Testis (tissue), 3 donors: Measurements from ENCODE around the gene PARVB. TPM values are rescaled to one million over a fixed set of nuclear protein-coding genes. Genes with fewer than 3 reads are reported as not detected.

Experiments used
- DNase-seq: peaks from one replicate; pipeline ENCODE4 v3.0.0-alpha.2; 2019
- H3K27ac ChIP-seq, 2 donors: fragments of 200-600 bp; sonication (generic); one replicate each; pipeline ENCODE4 v1.5.1; 2019
- H3K27me3 ChIP-seq: fragments of 200-600 bp; sonication (generic); one replicate; pipeline ENCODE4 v1.5.1; 2019
- H3K36me3 ChIP-seq: fragments of 200-600 bp; sonication (generic); one replicate; pipeline ENCODE4 v1.5.1; 2017; ENCODE audit warnings: low read depth; ENCODE audit errors: missing control alignments
- H3K4me1 ChIP-seq: fragments of 200-600 bp; sonication (generic); one replicate; pipeline ENCODE4 v1.5.1; 2019
- H3K4me3 ChIP-seq, 2 donors: fragments of 200-600 bp; sonication (generic); one replicate each; pipeline ENCODE4 v1.5.1; 2017 to 2019
- H3K9me3 ChIP-seq: fragments of 200-600 bp; sonication (generic); one replicate; pipeline ENCODE4 v1.5.1; 2017
- POLR2A ChIP-seq: fragments of 450-650 bp; IDR thresholded peaks from one replicate; pipeline ENCODE4 v1.6.1; 2017; ENCODE audit warnings: antibody characterized with exemption, mild to moderate bottlenecking, moderate library complexity
- WGBS, 2 donors: methylation state at CpG; one replicate each; pipeline ENCODE4 v1.1.5; 2018; 5-methylcytosine and 5-hydroxymethylcytosine counted together
- intact Hi-C: fragments of 100-400 bp; cut with DNase I; formaldehyde crosslinking; loops from one replicate; pipeline ENCODE4 v1.15.1; 2023; ENCODE audit warnings: low total_unique reads
- polyA plus RNA-seq: library from polyadenylated mRNA; stranded (reverse); fragments of 350-450 nt; fragmentation: Illumina TruSeq; extraction: RNeasy Lipid Tissue Mini Kit (QIAGEN cat#74804); gene quantifications from one replicate; pipeline ENCODE4 v1.2.3, GENCODE V29; 2014; ENCODE audit warnings: low read depth, low replicate concordance; ENCODE audit not compliant: insufficient read depth
- total RNA-seq, 2 donors: library from RNA; depleted of rRNA; stranded (reverse); fragments of >200 nt; gene quantifications; one replicate each; pipeline ENCODE4 v1.2.3, GENCODE V29; 2016
- TF ChIP-seq, protein P1 (sequence below), 3 experiments: fragments of 450-650 bp in 2 of 3; fragments of 200-600 bp in 1 of 3; sonication (generic) in 1 of 3; IDR thresholded peaks; one replicate each; pipeline ENCODE4 v1.5.1; 2016 to 2019; ENCODE audit warnings: antibody characterized with exemption in 3 of 3, mild to moderate bottlenecking in 2 of 3, moderate library complexity in 1 of 3

PARVB gene
- total and polyA plus RNA-seq, 3 donors from 2014 or later: 11.6 to 27.5 (median 23.7) TPM

GRCh38 chr22:44143105-44143474 is 119.0 kb downstream of the PARVB start:
- H3K4me1 ChIP-seq: peaks cover 13% of the 10 kb centered on the region
- no peak overlapping the region for H3K4me3 ChIP-seq
- no peaks in the 10 kb centered on the region for H3K27me3 ChIP-seq
- TF ChIP-seq, protein P1, sequence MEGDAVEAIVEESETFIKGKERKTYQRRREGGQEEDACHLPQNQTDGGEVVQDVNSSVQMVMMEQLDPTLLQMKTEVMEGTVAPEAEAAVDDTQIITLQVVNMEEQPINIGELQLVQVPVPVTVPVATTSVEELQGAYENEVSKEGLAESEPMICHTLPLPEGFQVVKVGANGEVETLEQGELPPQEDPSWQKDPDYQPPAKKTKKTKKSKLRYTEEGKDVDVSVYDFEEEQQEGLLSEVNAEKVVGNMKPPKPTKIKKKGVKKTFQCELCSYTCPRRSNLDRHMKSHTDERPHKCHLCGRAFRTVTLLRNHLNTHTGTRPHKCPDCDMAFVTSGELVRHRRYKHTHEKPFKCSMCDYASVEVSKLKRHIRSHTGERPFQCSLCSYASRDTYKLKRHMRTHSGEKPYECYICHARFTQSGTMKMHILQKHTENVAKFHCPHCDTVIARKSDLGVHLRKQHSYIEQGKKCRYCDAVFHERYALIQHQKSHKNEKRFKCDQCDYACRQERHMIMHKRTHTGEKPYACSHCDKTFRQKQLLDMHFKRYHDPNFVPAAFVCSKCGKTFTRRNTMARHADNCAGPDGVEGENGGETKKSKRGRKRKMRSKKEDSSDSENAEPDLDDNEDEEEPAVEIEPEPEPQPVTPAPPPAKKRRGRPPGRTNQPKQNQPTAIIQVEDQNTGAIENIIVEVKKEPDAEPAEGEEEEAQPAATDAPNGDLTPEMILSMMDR (IDR thresholded peaks at IDR 0.05): no peak
- no peak for TF ChIP-seq POLR2A
- H3K27ac ChIP-seq: no peak overlapping the region
- 69 to 70% methylated on average over 3 to 4 of the region's 4 CpGs for WGBS, 2 donors
- no peaks in the 10 kb centered on the region for H3K36me3 ChIP-seq
- intact Hi-C loops: no loop called here
- no peaks in the 10 kb centered on the region for H3K9me3 ChIP-seq
- no peak for DNase-seq

DNA sequence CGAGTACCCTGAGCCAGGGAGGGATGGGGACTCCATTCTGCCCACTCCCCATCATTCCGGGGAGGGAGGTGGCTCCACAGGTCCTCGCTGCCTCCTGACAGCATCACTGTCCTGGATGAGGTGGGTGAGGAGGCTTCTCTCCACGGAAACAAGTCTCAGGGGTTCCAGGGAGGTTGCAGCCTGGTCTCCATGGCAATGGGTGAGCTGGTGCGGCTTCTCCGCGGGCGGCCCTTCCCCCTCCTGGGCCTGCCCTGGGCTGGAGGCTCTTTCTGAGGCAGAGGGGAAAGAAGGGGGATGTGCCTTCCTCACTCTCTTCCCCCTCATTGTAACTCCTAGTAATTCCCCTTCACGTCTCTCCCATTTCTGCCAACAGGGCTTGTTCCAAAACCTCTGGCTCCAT is 119.5 kb downstream of the PARVB start:
- DNase-seq: no peak
- H3K9me3 ChIP-seq: no peaks in the 10 kb centered on the region
- no peak overlapping the region for H3K27ac ChIP-seq
- TF ChIP-seq, protein P1 (IDR thresholded peaks at IDR 0.05): no peak
- TF ChIP-seq POLR2A: no peak
- no peaks in the 10 kb centered on the region for H3K36me3 ChIP-seq
- H3K4me3 ChIP-seq: no peak overlapping the region
- intact Hi-C loops: no loop called here
- WGBS, 2 donors: 75 to 80% methylated on average over 6 to 8 of the region's 9 CpGs
- H3K27me3 ChIP-seq: no peaks in the 10 kb centered on the region
- H3K4me1 ChIP-seq: peaks cover 13% of the 10 kb centered on the region

DNA sequence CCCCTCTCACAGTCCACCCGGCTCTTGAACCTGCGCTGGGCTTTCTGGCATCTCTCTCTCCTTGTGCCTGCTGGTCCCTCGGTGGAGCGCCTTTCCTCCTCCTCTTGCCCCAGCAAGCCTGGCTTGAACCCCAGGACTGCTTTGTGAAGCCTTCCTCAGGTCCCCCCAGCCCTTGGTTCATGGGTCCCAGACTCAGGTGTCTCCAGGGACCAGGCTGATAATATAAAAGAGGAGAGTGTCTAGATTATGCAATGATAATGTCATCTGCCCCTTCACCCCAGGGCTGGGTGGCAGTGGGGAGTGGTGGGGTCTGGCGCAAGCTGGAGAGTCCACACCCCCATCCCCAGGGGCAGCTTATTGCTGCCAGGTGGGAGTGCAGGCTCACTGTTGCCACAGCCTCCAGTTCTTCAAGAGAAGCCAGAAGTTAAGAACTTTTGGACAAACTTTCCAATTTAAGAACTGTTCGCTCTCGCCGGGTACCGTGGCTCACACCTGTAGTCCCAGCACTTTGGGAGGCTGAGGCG is 120.0 kb downstream of the PARVB start:
- H3K4me1 ChIP-seq: peaks cover 13% of the 10 kb centered on the region
- H3K27me3 ChIP-seq: no peaks in the 10 kb centered on the region
- WGBS, 2 donors: 82 to 85% methylated on average over 9 to 10 of the region's 10 CpGs
- H3K4me3 ChIP-seq: no peak overlapping the region
- no peaks in the 10 kb centered on the region for H3K36me3 ChIP-seq
- TF ChIP-seq POLR2A: no peak
- TF ChIP-seq, protein P1 (IDR thresholded peaks at IDR 0.05): no peak
- no peak for DNase-seq
- intact Hi-C loops: no loop called here
- no peaks in the 10 kb centered on the region for H3K9me3 ChIP-seq
- H3K27ac ChIP-seq: no peak overlapping the region

- peaks cover 13% of the 10 kb centered on the region for H3K4me1 ChIP-seq
- H3K27me3 ChIP-seq: no peaks in the 10 kb centered on the region
- 71 to 78% methylated on average over 8 of the region's 8 CpGs for WGBS, 2 donors
- H3K36me3 ChIP-seq: no peaks in the 10 kb centered on the region
- intact Hi-C loops: no loop called here
- H3K9me3 ChIP-seq: no peaks in the 10 kb centered on the region
- no peak overlapping the region for H3K27ac ChIP-seq
- TF ChIP-seq, protein P1 (IDR thresholded peaks at IDR 0.05): no peak
- TF ChIP-seq POLR2A: no peak
- no peak overlapping the region for H3K4me3 ChIP-seq
- DNase-seq: peak; percentile 40
Measured at GRCh38 chr22:44145544-44145943, 121.4 kb downstream of the PARVB start.
